A673 (cell line): ENCODE results near the gene ADAMTS9.

Experiments used
- CTCF ChIP-seq: fragments of 300-800, 200-600 bp; sonication (generic); conservative IDR thresholded peaks from 2 replicates; pipeline ENCODE4 v1.5.1; 2017; ENCODE audit warnings: low read depth, mild to moderate bottlenecking, antibody characterized with exemption, low read length, moderate library complexity, mixed read lengths
- EZH2 ChIP-seq: fragments of 200-600 bp; sonication (generic); IDR thresholded peaks from 2 replicates; pipeline ENCODE4 v1.6.1; 2017; ENCODE audit warnings: borderline replicate concordance, low read depth, mild to moderate bottlenecking, mixed read lengths, antibody characterized with exemption, low read length; ENCODE audit not compliant: poor library complexity, severe bottlenecking

GRCh38 chr3:64642327-64643151 lies 45.3 kb downstream of the ADAMTS9 start:
- TF ChIP-seq CTCF (no peak), EZH2 (no peak)
